ENCODE measurements around the gene EIF2D.

GRCh38 chr1:206643118-206643698, 30.9 kb upstream of the EIF2D start:
- TF ChIP-seq ZNF274 (IDR thresholded peaks at IDR 0.05; ENCODE audit: low read depth, low read length) (no peak), YY1 (IDR thresholded peaks at IDR 0.05; ENCODE audit: insufficient read depth, insufficient read length) (no peak), SUZ12 (IDR thresholded peaks at IDR 0.05; ENCODE audit: extremely low read depth, insufficient read depth, insufficient read length) (no peak)
